GM23338 (cell line): Measurements from ENCODE around the gene FGF21. TPM values are rescaled to one million over a fixed set of nuclear protein-coding genes. Genes with fewer than 3 reads are reported as not detected.

Experiments
- ATAC-seq: fragments of 200-7000 bp; cut with Tn5 transposase; 3 replicates; pipeline ENCODE4 v1.9.1; 2020
- DNase-seq: peaks from one replicate; pipeline ENCODE4 v3.0.0-alpha.2; 2015; ENCODE audit warnings: low spot score
- H2AFZ ChIP-seq: fragments of 200-600 bp; sonication (generic); 2 replicates; pipeline ENCODE4 v1.8.0; 2016; ENCODE audit warnings: antibody characterized with exemption, mild to moderate bottlenecking, moderate library complexity
- H3F3A ChIP-seq: fragments of 200-600 bp; sonication (generic); replicated peaks from 2 replicates; pipeline ENCODE4 v1.8.0; 2017; ENCODE audit warnings: antibody characterized with exemption, mixed run types, low read depth
- H3K27ac ChIP-seq: fragments of 200-600 bp; sonication (generic); 2 replicates; pipeline ENCODE4 v1.6.1; 2016; ENCODE audit warnings: low read depth
- H3K27me3 ChIP-seq: fragments of 200-600 bp; sonication (generic); 2 replicates; pipeline ENCODE4 v1.8.0; 2016; ENCODE audit warnings: mild to moderate bottlenecking, mixed run types, moderate library complexity; ENCODE audit not compliant: insufficient read depth
- H3K36me3 ChIP-seq: fragments of 200-600 bp; sonication (generic); 2 replicates; pipeline ENCODE4 v1.8.0; 2016; ENCODE audit warnings: mild to moderate bottlenecking; ENCODE audit not compliant: insufficient read depth
- H3K4me1 ChIP-seq: fragments of 200-600 bp; sonication (generic); 2 replicates; pipeline ENCODE4 v1.8.0; 2016; ENCODE audit warnings: mild to moderate bottlenecking, moderate library complexity; ENCODE audit not compliant: insufficient read depth
- H3K4me2 ChIP-seq: fragments of 200-600 bp; sonication (generic); 2 replicates; pipeline ENCODE4 v1.7.1; 2017; ENCODE audit warnings: mixed run types
- H3K4me3 ChIP-seq: fragments of 200-600 bp; sonication (generic); 2 replicates; pipeline ENCODE4 v1.6.1; 2016; ENCODE audit warnings: mixed run types
- H3K79me2 ChIP-seq: fragments of 200-600 bp; sonication (generic); replicated peaks from 2 replicates; pipeline ENCODE4 v1.8.0; 2017; ENCODE audit warnings: mild to moderate bottlenecking; ENCODE audit not compliant: insufficient read depth
- H3K9me2 ChIP-seq: fragments of 200-600 bp; sonication (generic); 2 replicates; pipeline ENCODE4 v1.8.0; 2017; ENCODE audit not compliant: insufficient read depth
- H4K20me1 ChIP-seq: fragments of 200-600 bp; sonication (generic); replicated peaks from 2 replicates; pipeline ENCODE4 v1.8.0; 2017; ENCODE audit warnings: mild to moderate bottlenecking; ENCODE audit not compliant: insufficient read depth
- H3K27ac Mint-ChIP-seq: 2 replicates; pipeline ENCODE4 v1.8.0; 2020; ENCODE audit warnings: inconsistent platforms, mild to moderate bottlenecking, moderate library complexity, mixed read lengths
- H3K27me3 Mint-ChIP-seq: 3 replicates; pipeline ENCODE4 v1.8.0; 2022; ENCODE audit warnings: low read depth, mild to moderate bottlenecking, moderate library complexity, mixed read lengths, inconsistent platforms; ENCODE audit not compliant: insufficient read depth, poor library complexity
- H3K36me3 Mint-ChIP-seq: 3 replicates; pipeline ENCODE4 v1.8.0; 2021; ENCODE audit warnings: low read depth, mild to moderate bottlenecking, inconsistent platforms, moderate library complexity, mixed read lengths
- H3K4me1 Mint-ChIP-seq: 3 replicates; pipeline ENCODE4 v1.8.0; 2020; ENCODE audit warnings: mild to moderate bottlenecking, inconsistent platforms, mixed read lengths
- H3K4me3 Mint-ChIP-seq: 3 replicates; pipeline ENCODE4 v1.8.0; 2021; ENCODE audit warnings: moderate library complexity, mild to moderate bottlenecking, inconsistent platforms, mixed read lengths
- H3K9me3 Mint-ChIP-seq: 3 replicates; pipeline ENCODE4 v1.8.0; 2020; ENCODE audit warnings: moderate library complexity, mild to moderate bottlenecking, inconsistent platforms, mixed read lengths
- CREB1 ChIP-seq: fragments of 250-450 bp; sonication (Bioruptor Pico); IDR thresholded peaks from 2 replicates; pipeline ENCODE4 v1.5.0; 2020; ENCODE audit warnings: low read depth, mild to moderate bottlenecking, moderate library complexity
- JUNB ChIP-seq: IDR thresholded peaks from one replicate; pipeline ENCODE4 v1.6.1; 2016; ENCODE audit warnings: antibody characterized with exemption; ENCODE audit not compliant: unreplicated experiment
- NANOG ChIP-seq: IDR thresholded peaks from 2 replicates; pipeline ENCODE4 v1.6.1; 2016; ENCODE audit warnings: antibody characterized with exemption, borderline replicate concordance
- ZNF331 ChIP-seq: fragments of 250-450 bp; sonication (Bioruptor Pico); IDR thresholded peaks from 2 replicates; pipeline ENCODE4 v1.5.0; 2020; ENCODE audit warnings: low read depth, mild to moderate bottlenecking, moderate library complexity
- polyA plus RNA-seq: library from polyadenylated mRNA; unstranded; fragments of >200 nt; fragmentation: Nextera tagmentation; extraction: Ambion mirVana; gene quantifications from 2 replicates; pipeline ENCODE4 v1.2.1, GENCODE V29; 2016
- total RNA-seq: library from RNA; depleted of rRNA; stranded (reverse); fragments of >200 nt; shearing (Covaris generic); gene quantifications from 2 replicates; pipeline ENCODE4 v1.2.3, GENCODE V29; 2014
- TF ChIP-seq, protein P1 (sequence below), 2 experiments: fragments of 200-600 bp in 1 of 2; sonication (generic) in 1 of 2; conservative IDR thresholded peaks; 2 replicates each; pipeline versions ENCODE4 v1.5.1 to v1.6.1; 2016 to 2017; ENCODE audit warnings: antibody characterized with exemption in 2 of 2, low read depth in 2 of 2, mild to moderate bottlenecking in 2 of 2, moderate library complexity in 1 of 2
- TF ChIP-seq, protein P2 (sequence below): IDR thresholded peaks from 2 replicates; pipeline ENCODE4 v1.6.1; 2016; ENCODE audit warnings: antibody characterized with exemption

FGF21 gene
- total and polyA plus RNA-seq, 2 experiments from 2014 or later, result 0.78 to 1.3 TPM

DNA sequence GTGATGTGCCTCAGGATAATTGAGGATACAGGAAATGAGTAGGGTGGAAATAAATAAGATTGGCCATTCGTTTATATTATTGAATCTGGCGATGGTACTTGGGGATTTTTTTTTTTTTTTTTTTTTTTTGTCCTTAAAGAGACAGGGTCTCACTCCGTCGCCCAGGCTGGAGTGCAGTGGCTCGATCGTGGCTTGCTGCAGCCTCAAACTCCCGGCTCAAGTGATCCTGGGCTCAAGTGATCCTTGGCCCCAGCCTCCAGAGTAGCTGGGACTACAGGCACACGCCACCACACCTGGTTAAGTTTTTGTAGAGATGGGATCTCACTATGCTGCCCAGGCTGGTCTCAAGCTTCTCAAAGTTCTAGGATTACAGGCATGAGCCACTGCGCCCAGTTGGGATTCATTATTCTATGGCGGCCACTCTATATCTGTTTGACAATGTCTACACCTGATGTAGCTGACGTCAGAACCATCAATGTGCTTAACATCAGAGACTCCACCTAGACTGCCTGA lies 33.1 kb upstream of the FGF21 start:
- H3K4me3 ChIP-seq, result no peak overlapping the region
- no peak overlapping the region for H2AFZ ChIP-seq
- peaks cover 21% of the 10 kb centered on the region for H3K4me1 ChIP-seq
- H3K36me3 ChIP-seq, result no peaks in the 10 kb centered on the region
- ATAC-seq (no peak), DNase-seq (no peak)
- H3K4me2 ChIP-seq, result no peak overlapping the region
- H3K27ac ChIP-seq, result no peak overlapping the region
- H3K9me2 ChIP-seq, result no peaks in the 10 kb centered on the region
- Mint-ChIP-seq H3K4me1 (peaks cover 27% of the 10 kb centered on the region), H3K36me3 (peaks cover 5% of the 10 kb centered on the region; the same call in 2 of the 3 replicates), H3K27me3 (peaks cover 17% of the 10 kb centered on the region), H3K27ac (no peak overlapping the region), H3K9me3 (peaks cover 3% of the 10 kb centered on the region; the same call in 1 of the 3 replicates), H3K4me3 (peak overlapping the region; percentile 24; the same call in 2 of the 3 replicates)
- TF ChIP-seq, protein P1, sequence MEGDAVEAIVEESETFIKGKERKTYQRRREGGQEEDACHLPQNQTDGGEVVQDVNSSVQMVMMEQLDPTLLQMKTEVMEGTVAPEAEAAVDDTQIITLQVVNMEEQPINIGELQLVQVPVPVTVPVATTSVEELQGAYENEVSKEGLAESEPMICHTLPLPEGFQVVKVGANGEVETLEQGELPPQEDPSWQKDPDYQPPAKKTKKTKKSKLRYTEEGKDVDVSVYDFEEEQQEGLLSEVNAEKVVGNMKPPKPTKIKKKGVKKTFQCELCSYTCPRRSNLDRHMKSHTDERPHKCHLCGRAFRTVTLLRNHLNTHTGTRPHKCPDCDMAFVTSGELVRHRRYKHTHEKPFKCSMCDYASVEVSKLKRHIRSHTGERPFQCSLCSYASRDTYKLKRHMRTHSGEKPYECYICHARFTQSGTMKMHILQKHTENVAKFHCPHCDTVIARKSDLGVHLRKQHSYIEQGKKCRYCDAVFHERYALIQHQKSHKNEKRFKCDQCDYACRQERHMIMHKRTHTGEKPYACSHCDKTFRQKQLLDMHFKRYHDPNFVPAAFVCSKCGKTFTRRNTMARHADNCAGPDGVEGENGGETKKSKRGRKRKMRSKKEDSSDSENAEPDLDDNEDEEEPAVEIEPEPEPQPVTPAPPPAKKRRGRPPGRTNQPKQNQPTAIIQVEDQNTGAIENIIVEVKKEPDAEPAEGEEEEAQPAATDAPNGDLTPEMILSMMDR (conservative IDR thresholded peaks at IDR 0.05; ENCODE audit: low read depth in 2 of 2), result no peak
- TF ChIP-seq, protein P2, sequence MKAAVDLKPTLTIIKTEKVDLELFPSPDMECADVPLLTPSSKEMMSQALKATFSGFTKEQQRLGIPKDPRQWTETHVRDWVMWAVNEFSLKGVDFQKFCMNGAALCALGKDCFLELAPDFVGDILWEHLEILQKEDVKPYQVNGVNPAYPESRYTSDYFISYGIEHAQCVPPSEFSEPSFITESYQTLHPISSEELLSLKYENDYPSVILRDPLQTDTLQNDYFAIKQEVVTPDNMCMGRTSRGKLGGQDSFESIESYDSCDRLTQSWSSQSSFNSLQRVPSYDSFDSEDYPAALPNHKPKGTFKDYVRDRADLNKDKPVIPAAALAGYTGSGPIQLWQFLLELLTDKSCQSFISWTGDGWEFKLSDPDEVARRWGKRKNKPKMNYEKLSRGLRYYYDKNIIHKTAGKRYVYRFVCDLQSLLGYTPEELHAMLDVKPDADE, result no peak
- TF ChIP-seq CREB1 (CRISPR knock-in tag) (no peak), NANOG (no peak), JUNB (no peak)
- no peaks in the 10 kb centered on the region; the same call in 1 of the 2 replicates for H4K20me1 ChIP-seq
- H3K79me2 ChIP-seq, result no peaks in the 10 kb centered on the region
- no peaks in the 10 kb centered on the region for H3K27me3 ChIP-seq
- H3F3A ChIP-seq, result 0 out of 2 replicates have a peak, but pooled peaks cover 3% of the 10 kb centered on the region

- Histone ChIP-seq H4K20me1 (no peaks in the 10 kb centered on the region; the same call in 1 of the 2 replicates), H2AFZ (no peak overlapping the region), H3K27ac (no peak overlapping the region), H3K27me3 (peaks cover 10% of the 10 kb centered on the region; the same call in 1 of the 2 replicates), H3K4me3 (no peak overlapping the region), H3F3A (0 out of 2 replicates have a peak, but pooled peaks cover 6% of the 10 kb centered on the region), H3K9me2 (no peaks in the 10 kb centered on the region), H3K79me2 (no peaks in the 10 kb centered on the region), H3K36me3 (no peaks in the 10 kb centered on the region), H3K4me1 (peaks cover 7% of the 10 kb centered on the region; the same call in 1 of the 2 replicates), H3K4me2 (no peak overlapping the region)
- H3K4me3 Mint-ChIP-seq, result no peak overlapping the region; the same call in 2 of the 3 replicates
- H3K4me1 Mint-ChIP-seq, result peaks cover 11% of the 10 kb centered on the region
- peaks cover 19% of the 10 kb centered on the region for H3K27me3 Mint-ChIP-seq
- ATAC-seq (peak; percentile 39), DNase-seq (peak; percentile 92)
- peaks cover 5% of the 10 kb centered on the region; the same call in 2 of the 3 replicates for H3K36me3 Mint-ChIP-seq
- TF ChIP-seq ZNF331 (CRISPR knock-in tag), result no peak
- TF ChIP-seq, protein P2, result peak; percentile 96
- H3K27ac Mint-ChIP-seq, result peak overlapping the region; percentile 67
- H3K9me3 Mint-ChIP-seq, result no peaks in the 10 kb centered on the region
Observed at GRCh38 chr19:48724796-48725753, 30.2 kb upstream of the FGF21 start.
